Epithelial cell of esophagus (primary cell): ENCODE data around the gene HOXA9.

Source experiments
- DNase-seq: peaks from one replicate; pipeline ENCODE4 v3.0.0; 2010; ENCODE audit warnings: low read depth
- H3K4me3 ChIP-seq: 2 replicates; pipeline ENCODE4 v1.5.1; 2011; ENCODE audit warnings: mild to moderate bottlenecking, low read length, control low read depth
- CTCF ChIP-seq: IDR thresholded peaks from 2 replicates; pipeline ENCODE4 v1.5.1; 2011; ENCODE audit warnings: low read depth, mild to moderate bottlenecking, low read length, control low read depth, inconsistent platforms; ENCODE audit not compliant: insufficient read depth; ENCODE audit errors: missing control alignments

HOXA9 gene

GRCh38 chr7:27210441-27211083, 45.2 kb upstream of the HOXA9 start:
- peak; percentile 55 for DNase-seq
- peak; percentile 78 for TF ChIP-seq CTCF
- peak overlapping the region; percentile 21 for H3K4me3 ChIP-seq

- H3K4me3 ChIP-seq = no peak overlapping the region
- DNase-seq = no peak
- no peak for TF ChIP-seq CTCF
Observed at GRCh38 chr7:27209933-27210440, 44.6 kb upstream of the HOXA9 start.

DNA sequence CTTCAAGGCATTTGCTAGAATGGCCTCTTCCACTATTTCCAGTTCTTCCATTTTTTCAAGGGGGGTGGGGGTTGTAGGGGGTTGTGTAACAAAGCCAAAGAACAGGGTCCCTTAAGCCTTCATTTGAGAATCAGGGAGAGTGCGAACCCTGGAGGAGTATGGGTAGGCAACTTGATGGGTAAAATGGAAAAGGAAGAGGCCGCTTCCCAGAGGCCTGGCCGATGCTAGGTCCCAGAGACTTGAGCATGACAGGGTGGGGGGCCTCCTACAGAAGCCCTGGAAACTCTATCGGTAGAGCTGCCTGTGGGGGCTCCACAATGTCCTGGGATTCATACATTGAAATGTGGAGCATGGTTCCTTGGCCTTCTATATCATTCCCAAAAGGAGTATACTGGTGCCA, 43.7 kb upstream of the HOXA9 start:
- DNase-seq = no peak
- TF ChIP-seq CTCF = no peak
- no peak overlapping the region for H3K4me3 ChIP-seq

GRCh38 chr7:27207348-27207985, 42.1 kb upstream of the HOXA9 start:
- no peak for TF ChIP-seq CTCF
- no peak for DNase-seq
- no peak overlapping the region for H3K4me3 ChIP-seq

DNA sequence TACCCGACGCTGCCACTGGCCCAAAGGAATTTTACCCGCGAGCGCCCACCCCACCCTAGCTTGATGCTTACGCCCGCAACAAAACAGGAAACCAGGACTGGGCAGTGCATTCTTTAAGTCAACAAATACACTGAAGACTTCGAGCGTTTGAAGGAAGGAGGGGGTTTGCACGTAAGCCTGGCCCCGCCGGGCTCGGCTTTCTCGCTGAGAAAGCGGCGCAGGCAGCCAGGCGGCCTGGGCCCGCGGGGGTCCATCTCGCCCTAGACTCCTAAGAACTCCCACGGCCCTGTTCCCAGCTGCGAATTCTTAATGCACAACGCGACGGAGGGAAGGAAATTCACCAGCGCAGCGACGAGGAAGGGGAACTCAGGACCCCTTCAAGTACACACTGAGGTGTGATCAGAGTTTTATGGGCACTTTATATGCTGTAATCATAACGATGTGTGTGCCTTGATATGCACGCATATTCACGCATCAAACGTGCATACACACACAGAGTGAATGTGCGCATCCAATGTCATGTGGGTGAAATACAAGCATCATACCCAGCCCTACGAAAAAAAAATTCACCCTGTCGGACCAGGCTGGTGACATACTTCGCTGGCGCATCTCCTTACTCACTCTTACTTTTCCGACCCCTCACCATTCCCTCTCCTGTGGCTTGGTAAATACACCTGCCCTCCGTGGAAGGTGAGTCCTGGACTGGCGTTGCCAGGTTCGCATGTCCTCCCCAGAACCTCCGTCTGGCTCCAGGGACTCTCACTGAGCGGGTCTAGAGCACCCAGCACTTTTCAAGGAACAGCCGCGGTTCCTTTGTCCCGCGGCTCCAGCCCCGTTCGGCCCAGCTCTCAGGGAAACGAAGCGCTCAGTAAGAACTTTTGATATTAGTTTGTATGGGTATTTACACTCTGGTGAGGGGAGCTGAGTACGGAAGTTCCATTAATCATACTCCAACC, 40.3 kb upstream of the HOXA9 start:
- TF ChIP-seq CTCF = no peak
- no peak for DNase-seq
- no peak overlapping the region for H3K4me3 ChIP-seq

- no peak for DNase-seq
- no peak overlapping the region for H3K4me3 ChIP-seq
- TF ChIP-seq CTCF = no peak
Observed at GRCh38 chr7:27204851-27205322, 39.5 kb upstream of the HOXA9 start.
